WI38 (cell line): Measurements from ENCODE around the gene WWOX.

Experiments
- H3K4me3 ChIP-seq: 2 replicates; pipeline ENCODE4 v1.5.1; 2011; ENCODE audit warnings: low read depth, mild to moderate bottlenecking, control low read depth, low read length
- TF ChIP-seq, protein P1 (sequence below): IDR thresholded peaks from 2 replicates; pipeline ENCODE4 v1.5.1; 2012; ENCODE audit warnings: low read depth, mild to moderate bottlenecking, control low read depth, low read length

Gene WWOX

DNA sequence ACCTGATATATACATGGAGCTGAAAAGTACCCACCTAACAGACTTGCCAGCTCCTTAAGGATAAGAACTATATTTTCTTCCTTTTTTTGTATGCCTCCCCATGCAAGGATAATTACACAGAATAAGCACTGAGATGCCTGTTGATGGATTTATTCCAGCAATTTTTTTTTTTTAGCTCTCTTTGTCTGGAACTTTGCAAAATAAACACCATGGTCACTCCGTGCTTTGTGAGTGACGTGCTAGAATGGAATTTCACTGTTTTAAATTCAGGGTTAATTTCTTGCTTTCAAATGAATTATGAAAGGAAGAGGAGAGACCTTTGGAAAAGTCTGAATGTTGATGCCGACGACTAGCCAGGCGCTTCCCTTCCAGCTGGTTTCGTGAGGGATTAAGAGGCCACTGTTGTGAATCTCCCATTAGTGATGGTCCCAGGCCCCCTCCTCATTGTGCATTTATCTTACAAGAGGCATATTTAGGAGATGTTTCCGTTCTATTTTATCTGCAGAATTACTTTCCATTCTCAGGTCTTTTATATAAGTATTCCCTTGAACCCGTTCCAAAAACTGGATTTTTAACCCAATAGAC is 529.1 kb downstream of the WWOX start:
- no peak overlapping the region for H3K4me3 ChIP-seq
- TF ChIP-seq, protein P1, sequence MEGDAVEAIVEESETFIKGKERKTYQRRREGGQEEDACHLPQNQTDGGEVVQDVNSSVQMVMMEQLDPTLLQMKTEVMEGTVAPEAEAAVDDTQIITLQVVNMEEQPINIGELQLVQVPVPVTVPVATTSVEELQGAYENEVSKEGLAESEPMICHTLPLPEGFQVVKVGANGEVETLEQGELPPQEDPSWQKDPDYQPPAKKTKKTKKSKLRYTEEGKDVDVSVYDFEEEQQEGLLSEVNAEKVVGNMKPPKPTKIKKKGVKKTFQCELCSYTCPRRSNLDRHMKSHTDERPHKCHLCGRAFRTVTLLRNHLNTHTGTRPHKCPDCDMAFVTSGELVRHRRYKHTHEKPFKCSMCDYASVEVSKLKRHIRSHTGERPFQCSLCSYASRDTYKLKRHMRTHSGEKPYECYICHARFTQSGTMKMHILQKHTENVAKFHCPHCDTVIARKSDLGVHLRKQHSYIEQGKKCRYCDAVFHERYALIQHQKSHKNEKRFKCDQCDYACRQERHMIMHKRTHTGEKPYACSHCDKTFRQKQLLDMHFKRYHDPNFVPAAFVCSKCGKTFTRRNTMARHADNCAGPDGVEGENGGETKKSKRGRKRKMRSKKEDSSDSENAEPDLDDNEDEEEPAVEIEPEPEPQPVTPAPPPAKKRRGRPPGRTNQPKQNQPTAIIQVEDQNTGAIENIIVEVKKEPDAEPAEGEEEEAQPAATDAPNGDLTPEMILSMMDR = no peak

DNA sequence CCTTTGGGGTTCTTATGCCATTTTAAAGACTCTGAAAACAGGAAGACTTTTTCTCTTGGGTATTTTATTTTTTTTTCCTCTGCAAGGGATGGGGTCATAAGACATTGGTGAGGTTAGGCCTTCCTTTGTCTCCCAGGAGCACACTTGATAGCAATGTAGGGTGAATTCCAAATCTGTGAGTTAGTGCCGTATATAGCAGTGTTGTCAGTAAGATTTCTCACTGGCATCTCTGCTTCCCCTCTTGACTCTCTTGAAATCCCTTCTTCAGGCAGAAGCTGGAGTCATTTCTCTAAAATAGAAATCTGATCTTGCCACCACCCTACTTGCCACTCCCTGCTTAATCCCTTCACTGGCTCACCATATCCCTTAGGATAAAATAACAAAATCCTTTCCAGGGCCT is 529.7 kb downstream of the WWOX start:
- TF ChIP-seq, protein P1 = no peak
- H3K4me3 ChIP-seq = no peak overlapping the region

DNA sequence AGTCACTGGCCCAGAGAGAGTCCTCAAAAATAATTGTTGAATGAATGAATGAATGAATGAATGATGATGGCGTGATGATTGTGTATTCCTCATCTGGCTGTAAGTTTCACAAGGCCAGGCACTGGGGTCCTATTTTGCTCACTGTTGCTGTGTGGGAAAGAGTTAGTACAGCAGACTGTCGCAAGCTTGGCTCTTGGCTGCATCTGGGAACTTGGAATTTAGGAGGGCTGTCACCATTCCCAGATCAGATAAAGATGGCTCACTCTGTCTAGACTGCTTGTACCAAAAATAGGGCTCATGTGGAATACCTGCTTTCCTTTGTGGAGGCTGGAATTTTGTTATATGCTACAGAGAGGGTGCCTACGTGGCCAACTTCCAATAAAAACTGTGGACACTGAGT is 530.6 kb downstream of the WWOX start:
- TF ChIP-seq, protein P1 = no peak
- no peak overlapping the region for H3K4me3 ChIP-seq

DNA sequence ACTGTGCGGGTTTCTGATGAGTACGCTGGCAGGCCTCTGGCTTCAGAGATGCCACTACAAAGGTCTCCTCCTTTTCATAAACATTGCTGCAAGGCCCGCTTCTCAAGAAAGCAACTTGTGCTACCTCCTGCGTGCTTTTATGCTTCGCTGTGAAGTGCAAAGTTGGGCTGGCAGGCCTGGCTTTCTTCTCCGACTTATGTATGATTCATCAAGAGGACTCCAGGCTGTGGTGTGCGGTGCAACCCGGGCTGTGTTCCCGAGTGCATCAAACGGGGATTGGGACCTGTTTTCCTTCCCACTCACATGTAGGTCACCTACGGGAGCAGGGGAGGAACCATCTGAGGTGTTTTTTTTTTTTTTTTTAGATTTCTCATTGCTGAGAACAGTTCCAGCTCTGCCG is 534.1 kb downstream of the WWOX start:
- H3K4me3 ChIP-seq = no peak overlapping the region
- TF ChIP-seq, protein P1 = no peak

DNA sequence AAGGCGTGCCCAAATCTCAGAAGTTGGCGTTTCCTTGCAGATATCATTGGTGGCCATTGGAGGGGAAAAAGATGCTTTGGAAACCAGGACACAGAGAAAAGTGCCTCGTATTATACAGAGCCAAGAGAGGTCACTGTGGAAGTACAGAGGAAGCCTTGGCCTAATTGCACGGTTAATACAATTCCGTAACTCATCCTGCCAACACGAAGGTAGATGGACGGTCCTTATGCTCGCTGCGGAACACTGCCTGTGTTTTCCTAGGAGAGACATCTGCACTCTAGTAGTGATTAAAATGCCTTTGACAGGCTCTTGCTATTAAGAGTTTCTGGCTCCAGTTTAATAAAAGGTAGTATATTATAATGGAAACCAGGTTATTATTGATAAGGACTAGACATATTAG is 536.4 kb downstream of the WWOX start:
- no peak overlapping the region for H3K4me3 ChIP-seq
- TF ChIP-seq, protein P1 = no peak

DNA sequence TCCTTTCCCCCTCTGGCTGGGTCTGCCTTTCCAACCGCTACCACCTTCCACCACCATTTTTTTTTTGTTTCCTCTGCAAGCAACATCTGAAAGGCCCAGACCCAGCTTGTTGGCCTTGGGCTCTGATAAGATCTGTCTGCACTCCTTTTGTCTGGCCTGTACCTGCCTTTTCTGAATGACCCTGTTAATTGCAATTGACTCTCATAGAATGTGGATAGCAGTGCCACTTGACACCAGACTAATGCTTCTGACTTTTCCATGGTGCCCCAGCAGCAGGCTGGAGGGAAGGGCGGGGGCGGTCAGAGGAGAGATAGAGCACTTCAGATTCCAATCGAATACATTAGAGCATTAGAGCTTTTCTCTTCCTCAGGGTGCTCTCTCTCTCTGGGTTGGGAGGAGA is 538.9 kb downstream of the WWOX start:
- TF ChIP-seq, protein P1 = no peak
- H3K4me3 ChIP-seq = no peak overlapping the region

DNA sequence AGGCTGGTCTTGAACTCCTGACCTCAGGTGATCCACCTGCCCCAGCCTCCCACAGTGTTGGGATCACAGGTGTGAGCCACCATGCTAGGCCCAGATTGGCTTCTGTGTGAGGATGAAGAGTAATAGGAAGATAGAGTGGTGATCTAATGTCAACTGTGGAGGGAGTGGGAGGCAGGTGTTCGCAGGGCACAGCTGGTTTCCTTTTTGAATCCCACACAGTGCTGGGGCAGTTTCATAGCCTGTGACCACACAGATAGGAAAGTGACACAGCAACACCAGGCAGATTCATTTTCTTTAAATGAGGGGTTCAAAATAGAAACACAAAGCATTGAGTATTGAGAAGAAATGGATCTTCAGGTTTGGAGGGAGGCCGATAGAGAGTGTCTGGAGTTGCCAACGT is 540.3 kb downstream of the WWOX start:
- TF ChIP-seq, protein P1 = no peak
- no peak overlapping the region for H3K4me3 ChIP-seq
